Breast epithelium (tissue), 3 donors: ENCODE data around the gene THSD8.

ENCODE experiments used
- CTCF ChIP-seq, 3 donors: fragments of 450-650 bp; IDR thresholded peaks; one replicate each; pipeline ENCODE4 v1.5.1; 2016 to 2017; ENCODE audit warnings: antibody characterized with exemption in 3 of 3, mild to moderate bottlenecking in 3 of 3, moderate library complexity in 3 of 3
- POLR2A ChIP-seq: fragments of 450-650 bp; IDR thresholded peaks from one replicate; pipeline ENCODE4 v1.6.1; 2016; ENCODE audit warnings: antibody characterized with exemption, mild to moderate bottlenecking, moderate library complexity
- POLR2AphosphoS5 ChIP-seq, 3 donors: sonication (generic); formaldehyde crosslinking; IDR thresholded peaks; one replicate each; pipeline ENCODE4 v1.6.1; 2017; ENCODE audit warnings: antibody characterized with exemption in 3 of 3

GRCh38 chr19:12792051-12792852 is 9.6 kb upstream of the THSD8 start:
- TF ChIP-seq CTCF (IDR thresholded peaks at IDR 0.05) (no peak), POLR2AphosphoS5 (IDR thresholded peaks at IDR 0.05) (peak; percentile 57 to 95 (median 72)), POLR2A (no peak)
